ENCODE measurements around the gene TTN. TPM values are rescaled to one million over a fixed set of nuclear protein-coding genes. Genes with fewer than 3 reads are reported as not detected.

The TTN gene
- total and polyA plus RNA-seq, 9 donors = 0.17 to 12.9 (median 1.2) TPM

- WGBS, 3 donors = 42 to 52% (median 50%) methylated on average over 2 of the region's 2 CpGs
- Histone ChIP-seq H3K4me1 (ENCODE audit: insufficient read depth) (peaks cover 2% of the 10 kb centered on the region), H3K4me3 (no peak overlapping the region), H3K27me3 (no peaks in the 10 kb centered on the region), H3K27ac (no peak overlapping the region), H3K9me3 (no peaks in the 10 kb centered on the region), H3K36me3 (no peaks in the 10 kb centered on the region)
- intact Hi-C loops (cut with DNase I) = no loop called here
- no peak for DNase-seq
- TF ChIP-seq POLR2A (IDR thresholded peaks at IDR 0.05) = no peak
- TF ChIP-seq EP300 (IDR thresholded peaks at IDR 0.05) = no peak
- TF ChIP-seq CTCF (IDR thresholded peaks at IDR 0.05) = no peak
Observed at GRCh38 chr2:178845566-178846457, 38.6 kb upstream of the TTN start.

GRCh38 chr2:178844701-178845100, 37.5 kb upstream of the TTN start:
- peaks cover 2% of the 10 kb centered on the region for H3K4me1 ChIP-seq (ENCODE audit: insufficient read depth)
- 28 to 42% (median 41%) methylated on average over 2 of the region's 2 CpGs for WGBS, 3 donors
- no peak overlapping the region for H3K27ac ChIP-seq
- no peaks in the 10 kb centered on the region for H3K9me3 ChIP-seq
- no peak for TF ChIP-seq CTCF (IDR thresholded peaks at IDR 0.05)
- no peak for TF ChIP-seq POLR2A (IDR thresholded peaks at IDR 0.05)
- TF ChIP-seq EP300 (IDR thresholded peaks at IDR 0.05) = no peak
- H3K36me3 ChIP-seq = no peaks in the 10 kb centered on the region
- no peak for DNase-seq
- no peak overlapping the region for H3K4me3 ChIP-seq
- H3K27me3 ChIP-seq = no peaks in the 10 kb centered on the region
- intact Hi-C loops (cut with DNase I) = no loop called here

DNA sequence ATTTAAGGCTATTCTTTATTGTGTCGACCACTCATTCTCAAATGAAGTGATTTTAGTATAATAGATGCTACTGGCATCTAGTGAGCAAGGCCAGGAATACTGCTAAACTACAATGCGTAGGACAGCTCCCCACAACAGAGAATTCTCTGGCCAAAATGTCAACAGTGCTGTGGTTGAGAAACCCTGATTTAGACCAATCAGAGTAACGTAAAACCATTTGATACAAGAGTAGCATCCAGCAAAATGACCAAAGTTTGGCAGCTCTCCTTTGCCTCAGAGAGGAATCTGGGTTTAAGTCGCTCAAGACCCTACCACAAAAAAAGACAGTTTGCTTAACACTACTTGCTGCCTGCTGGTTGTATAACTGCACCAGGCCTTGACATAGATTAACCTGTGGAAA, 37.0 kb upstream of the TTN start:
- Histone ChIP-seq H3K27me3 (no peaks in the 10 kb centered on the region), H3K4me3 (no peak overlapping the region), H3K27ac (no peak overlapping the region), H3K36me3 (no peaks in the 10 kb centered on the region), H3K9me3 (no peaks in the 10 kb centered on the region), H3K4me1 (ENCODE audit: insufficient read depth) (peaks cover 2% of the 10 kb centered on the region)
- TF ChIP-seq POLR2A (IDR thresholded peaks at IDR 0.05) = no peak
- no peak for TF ChIP-seq EP300 (IDR thresholded peaks at IDR 0.05)
- TF ChIP-seq CTCF (IDR thresholded peaks at IDR 0.05) = no peak
- intact Hi-C loops (cut with DNase I) = no loop called here
- WGBS, 3 donors = 66 to 80% (median 68%) methylated on average over 4 of the region's 4 CpGs
- DNase-seq = no peak

- no peaks in the 10 kb centered on the region for H3K36me3 ChIP-seq
- TF ChIP-seq POLR2A (IDR thresholded peaks at IDR 0.05) = no peak
- TF ChIP-seq EP300 (IDR thresholded peaks at IDR 0.05) = no peak
- no peak overlapping the region for H3K4me3 ChIP-seq
- 90 to 98% (median 96%) methylated on average over 1 of the region's 1 CpG for WGBS, 3 donors
- H3K27me3 ChIP-seq = no peaks in the 10 kb centered on the region
- DNase-seq = no peak
- intact Hi-C loops (cut with DNase I) = no loop called here
- peaks cover 2% of the 10 kb centered on the region for H3K4me1 ChIP-seq (ENCODE audit: insufficient read depth)
- no peak overlapping the region for H3K27ac ChIP-seq
- H3K9me3 ChIP-seq = no peaks in the 10 kb centered on the region
Observed at GRCh38 chr2:178843697-178844096, 36.5 kb upstream of the TTN start.

GRCh38 chr2:178836807-178837206, 29.6 kb upstream of the TTN start:
- no peak for DNase-seq
- no peaks in the 10 kb centered on the region for H3K4me1 ChIP-seq (ENCODE audit: insufficient read depth)
- no peaks in the 10 kb centered on the region for H3K9me3 ChIP-seq
- WGBS, 3 donors = 59 to 67% (median 63%) methylated on average over 4 of the region's 4 CpGs
- intact Hi-C loops (cut with DNase I) = no loop called here
- H3K27ac ChIP-seq = no peak overlapping the region
- H3K27me3 ChIP-seq = no peaks in the 10 kb centered on the region
- H3K4me3 ChIP-seq = no peak overlapping the region
- no peaks in the 10 kb centered on the region for H3K36me3 ChIP-seq
- TF ChIP-seq POLR2A (IDR thresholded peaks at IDR 0.05) (no peak), EP300 (IDR thresholded peaks at IDR 0.05) (no peak), CTCF (IDR thresholded peaks at IDR 0.05) (no peak)

Measured in ovary (tissue), 9 donors.